SJCRH30 (cell line): ENCODE data around the gene P2RX2. TPM values are rescaled to one million over a fixed set of nuclear protein-coding genes. Genes with fewer than 3 reads are reported as not detected.
"Not testable (repeated sequence)": the region's sequence is repeated elsewhere in the genome, so short reads cannot be mapped to it uniquely, and the experiment has no call there.

Experiments
- DNase-seq, 2 experiments: peaks; one replicate each; pipeline ENCODE4 v3.0.0-alpha.2; 2015 to 2020
- H3K27ac ChIP-seq: fragments of 250-450 bp; sonication (Bioruptor Pico); 2 replicates; pipeline ENCODE4 v1.5.1; 2020; ENCODE audit warnings: mild to moderate bottlenecking, moderate library complexity
- H3K27me3 ChIP-seq: fragments of 250-450 bp; sonication (Bioruptor Pico); 2 replicates; pipeline ENCODE4 v1.5.1; 2020; ENCODE audit warnings: mild to moderate bottlenecking, moderate library complexity
- H3K36me3 ChIP-seq: fragments of 250-450 bp; sonication (Bioruptor Pico); 2 replicates; pipeline ENCODE4 v1.5.1; 2020; ENCODE audit warnings: mild to moderate bottlenecking, moderate library complexity
- H3K4me1 ChIP-seq: fragments of 250-450 bp; sonication (Bioruptor Pico); 2 replicates; pipeline ENCODE4 v1.5.1; 2020; ENCODE audit warnings: mild to moderate bottlenecking, moderate library complexity
- H3K4me3 ChIP-seq: fragments of 250-450 bp; sonication (Bioruptor Pico); 2 replicates; pipeline ENCODE4 v1.5.1; 2020; ENCODE audit warnings: mild to moderate bottlenecking, moderate library complexity
- H3K9me3 ChIP-seq: fragments of 250-450 bp; sonication (Bioruptor Pico); replicated peaks from 2 replicates; pipeline ENCODE4 v1.5.1; 2020; ENCODE audit warnings: mild to moderate bottlenecking, moderate library complexity
- total RNA-seq: library from RNA; depleted of rRNA; stranded (reverse); fragments of >200 nt; shearing (Covaris generic); gene quantifications from 2 replicates; pipeline ENCODE4 v1.2.3, GENCODE V29; 2014

The P2RX2 gene
- total RNA-seq, 1 experiment from 2014 or later: not detected

DNA sequence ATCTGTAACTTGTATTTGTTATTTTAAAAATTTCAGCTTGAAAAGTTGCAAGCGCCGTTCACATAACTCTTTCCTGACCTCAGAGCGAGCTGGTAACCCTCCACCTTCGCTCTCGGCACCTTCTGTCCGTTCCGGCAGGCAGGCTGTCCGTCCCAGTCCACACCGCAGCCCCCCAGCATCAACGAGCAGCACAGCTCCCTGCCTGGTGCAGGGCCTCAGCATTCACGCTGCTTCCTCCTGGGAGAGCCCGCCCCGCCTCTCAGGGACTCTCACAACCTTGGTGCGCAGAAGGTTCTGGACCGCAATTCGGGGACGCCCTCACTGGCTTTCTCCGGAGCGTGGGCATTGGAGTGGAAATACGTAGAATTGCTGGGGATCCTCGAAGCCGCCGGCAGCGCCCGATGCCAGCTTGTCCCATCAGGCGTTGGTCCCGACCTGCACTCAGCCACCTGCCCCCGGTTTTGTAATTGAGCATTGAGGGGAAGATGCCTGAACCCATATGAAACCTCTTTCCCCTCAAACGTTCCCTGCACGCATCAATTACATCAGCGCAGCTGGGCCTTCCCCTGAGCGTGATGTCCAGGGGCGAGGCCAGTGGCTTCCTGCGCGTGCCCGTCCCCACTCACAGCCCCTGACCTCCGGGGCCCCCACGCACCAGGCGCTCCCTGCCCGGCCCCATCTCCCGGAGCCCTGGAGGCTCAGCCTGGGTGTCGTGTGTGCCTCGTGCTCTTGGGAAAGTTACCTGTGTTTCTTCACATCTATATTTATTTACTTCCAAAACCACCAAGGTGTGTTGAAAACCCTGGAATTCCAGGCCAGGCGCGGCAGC lies 27.3 kb upstream of the P2RX2 start:
- H3K27me3 ChIP-seq: no peaks in the 10 kb centered on the region
- no peaks in the 10 kb centered on the region for H3K4me1 ChIP-seq
- no peak for DNase-seq
- H3K27ac ChIP-seq: no peak overlapping the region
- no peaks in the 10 kb centered on the region for H3K9me3 ChIP-seq
- H3K36me3 ChIP-seq: no peaks in the 10 kb centered on the region
- H3K4me3 ChIP-seq: no peak overlapping the region

DNA sequence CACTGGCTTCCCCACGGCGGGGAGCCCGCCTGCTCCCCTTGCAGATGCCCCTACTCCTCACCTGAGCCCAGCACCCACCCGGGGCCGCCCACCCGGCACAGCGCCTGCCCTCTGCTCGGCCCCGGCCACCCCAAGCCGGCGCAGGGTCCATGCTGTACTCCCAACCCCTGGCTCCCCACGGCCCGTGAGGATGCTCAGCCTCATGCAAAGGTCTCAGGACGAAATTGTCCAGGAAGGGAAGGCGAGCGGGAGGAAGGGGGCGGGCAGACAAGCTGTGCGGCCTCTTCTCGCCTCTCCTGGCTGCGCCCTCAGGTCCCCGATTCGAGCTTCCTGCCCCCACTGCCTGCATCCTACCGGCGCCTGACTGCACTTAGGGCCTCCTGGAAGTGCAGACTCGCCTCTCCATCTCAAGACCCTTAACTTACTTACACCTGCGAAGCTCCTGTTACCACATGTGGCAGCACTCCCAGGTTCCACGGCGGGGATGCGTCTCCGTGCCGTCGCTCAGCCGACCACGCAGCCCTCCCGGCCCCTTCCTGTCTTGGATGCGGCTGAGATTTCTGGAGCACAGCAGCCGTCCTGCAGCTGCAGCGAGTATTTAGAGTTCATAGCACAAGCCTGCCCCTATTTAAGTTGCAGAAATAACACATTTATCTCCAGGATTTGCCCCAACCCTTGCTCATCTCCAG lies 26.1 kb upstream of the P2RX2 start:
- Histone ChIP-seq H3K27me3 (no peaks in the 10 kb centered on the region), H3K27ac (no peak overlapping the region), H3K4me3 (no peak overlapping the region), H3K9me3 (no peaks in the 10 kb centered on the region), H3K36me3 (no peaks in the 10 kb centered on the region), H3K4me1 (0 out of 2 replicates have a peak, but pooled peaks cover 1% of the 10 kb centered on the region)
- DNase-seq: no peak

DNA sequence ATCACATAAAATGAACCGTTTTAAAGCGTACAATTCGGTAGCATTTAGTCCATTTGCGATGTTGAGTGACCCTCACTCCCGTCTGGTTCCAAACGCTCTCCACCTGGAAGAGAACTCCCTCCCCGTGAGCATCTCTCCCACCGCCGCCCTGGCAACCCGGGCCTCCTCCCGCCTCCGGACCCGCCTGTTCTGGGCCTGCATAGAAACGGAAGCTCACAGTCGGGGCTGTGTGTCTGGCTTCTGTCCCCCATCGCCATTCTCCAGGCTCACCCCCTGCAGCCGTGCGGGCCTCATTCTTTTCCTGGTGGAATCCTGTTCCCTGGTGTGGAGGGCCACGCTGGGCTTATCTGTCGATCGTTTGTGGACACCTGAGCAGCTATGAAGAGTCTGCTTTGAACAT lies 25.5 kb upstream of the P2RX2 start:
- no peak for DNase-seq
- no peaks in the 10 kb centered on the region for H3K9me3 ChIP-seq
- 0 out of 2 replicates have a peak, but pooled peaks cover 4% of the 10 kb centered on the region for H3K4me1 ChIP-seq
- no peak overlapping the region for H3K27ac ChIP-seq
- no peak overlapping the region for H3K4me3 ChIP-seq
- no peaks in the 10 kb centered on the region for H3K36me3 ChIP-seq
- H3K27me3 ChIP-seq: no peaks in the 10 kb centered on the region

DNA sequence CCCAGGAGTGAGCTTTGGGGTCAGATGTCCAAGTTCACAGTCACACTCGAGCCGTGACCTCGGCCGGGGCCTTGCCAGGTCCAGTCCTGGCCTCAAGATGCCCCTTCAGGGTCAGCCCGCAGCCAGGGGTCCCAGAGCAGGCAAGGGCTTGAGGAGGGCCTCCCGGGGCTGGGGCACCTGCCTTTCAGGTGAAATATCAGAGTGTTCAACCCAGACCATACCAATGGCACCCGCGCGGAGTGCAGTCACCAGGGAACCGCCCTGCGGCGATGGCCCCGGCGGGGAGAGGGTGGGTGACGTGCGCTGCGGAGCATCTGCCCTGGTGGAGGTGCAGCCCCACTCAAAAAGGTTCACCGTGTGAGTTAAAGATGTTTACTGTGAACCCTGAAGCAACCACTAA lies 25.1 kb upstream of the P2RX2 start:
- Histone ChIP-seq H3K27me3 (no peaks in the 10 kb centered on the region), H3K27ac (no peak overlapping the region), H3K4me3 (no peak overlapping the region), H3K9me3 (no peaks in the 10 kb centered on the region), H3K4me1 (0 out of 2 replicates have a peak, but pooled peaks cover 4% of the 10 kb centered on the region), H3K36me3 (no peaks in the 10 kb centered on the region)
- no peak for DNase-seq

DNA sequence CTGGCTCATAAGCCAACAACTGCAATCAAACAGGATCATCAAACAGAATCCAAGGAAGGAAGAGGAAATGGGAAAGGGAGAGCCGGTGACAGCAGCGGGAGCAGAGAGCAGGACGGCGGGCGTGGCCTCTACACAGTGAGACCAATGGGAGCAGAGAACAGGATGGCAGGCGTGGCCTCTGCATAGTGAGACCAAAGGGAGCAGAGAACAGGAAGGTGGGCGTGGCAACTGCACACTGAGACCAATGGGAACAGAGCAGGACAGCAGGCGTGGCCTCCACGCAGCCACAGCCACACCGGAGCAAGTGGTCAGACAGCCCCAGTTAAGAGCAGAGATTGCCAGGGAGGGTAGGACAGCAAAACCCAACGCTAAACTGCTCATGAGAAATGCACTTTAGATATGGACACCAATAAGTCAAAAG lies 24.6 kb upstream of the P2RX2 start:
- H3K4me1 ChIP-seq: 0 out of 2 replicates have a peak, but pooled peaks cover 4% of the 10 kb centered on the region
- peak; percentile 76 to 84 for DNase-seq
- no peaks in the 10 kb centered on the region for H3K36me3 ChIP-seq
- H3K4me3 ChIP-seq: no peak overlapping the region
- H3K27me3 ChIP-seq: no peaks in the 10 kb centered on the region
- H3K27ac ChIP-seq: no peak overlapping the region
- H3K9me3 ChIP-seq: no peaks in the 10 kb centered on the region

- no peak overlapping the region for H3K4me3 ChIP-seq
- DNase-seq: no peak
- H3K9me3 ChIP-seq: no peaks in the 10 kb centered on the region
- 0 out of 2 replicates have a peak, but pooled peaks cover 4% of the 10 kb centered on the region for H3K4me1 ChIP-seq
- H3K36me3 ChIP-seq: no peaks in the 10 kb centered on the region
- H3K27ac ChIP-seq: no peak overlapping the region
- no peaks in the 10 kb centered on the region for H3K27me3 ChIP-seq
Observed at GRCh38 chr12:132595183-132595582, 23.4 kb upstream of the P2RX2 start.

DNA sequence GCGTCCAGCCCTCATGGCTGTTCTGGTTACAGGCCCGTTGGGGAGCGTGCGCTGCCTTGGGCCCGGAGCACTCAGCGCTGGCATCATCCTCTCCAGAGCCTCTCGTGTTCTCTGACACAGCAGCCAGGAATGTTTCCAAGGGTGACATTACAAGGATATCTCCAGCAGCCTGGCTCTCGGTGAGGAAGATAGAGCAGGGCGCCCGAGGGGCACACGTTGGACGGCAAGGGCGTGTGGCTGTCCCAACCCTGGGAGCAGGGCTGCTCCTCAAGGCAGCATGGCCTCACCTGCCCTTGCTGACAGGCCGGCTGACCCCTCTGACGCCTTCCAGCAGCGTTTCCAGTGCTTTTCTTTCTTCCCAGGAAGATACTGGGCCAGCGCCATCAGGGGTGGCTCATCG lies 22.6 kb upstream of the P2RX2 start:
- H3K27ac ChIP-seq: no peak overlapping the region
- 0 out of 2 replicates have a peak, but pooled peaks cover 4% of the 10 kb centered on the region for H3K4me1 ChIP-seq
- no peaks in the 10 kb centered on the region for H3K36me3 ChIP-seq
- no peak for DNase-seq
- no peaks in the 10 kb centered on the region for H3K27me3 ChIP-seq
- H3K4me3 ChIP-seq: no peak overlapping the region
- H3K9me3 ChIP-seq: no peaks in the 10 kb centered on the region

- peak overlapping the region; percentile 63 for H3K4me3 ChIP-seq
- H3K27ac ChIP-seq: no peak overlapping the region
- no peaks in the 10 kb centered on the region for H3K9me3 ChIP-seq
- no peaks in the 10 kb centered on the region for H3K36me3 ChIP-seq
- peak; percentile 59 to 68 for DNase-seq
- H3K4me1 ChIP-seq: 0 out of 2 replicates have a peak, but pooled peaks cover 4% of the 10 kb centered on the region
- no peaks in the 10 kb centered on the region for H3K27me3 ChIP-seq
Observed at GRCh38 chr12:132597333-132598316, 21.0 kb upstream of the P2RX2 start.

- H3K4me1 ChIP-seq, DNase-seq, H3K27me3 ChIP-seq: not testable (repeated sequence)
Observed at GRCh38 chr12:132599502-132599901, 19.1 kb upstream of the P2RX2 start.

GRCh38 chr12:132600048-132601032 lies 18.2 kb upstream of the P2RX2 start:
- no peaks in the 10 kb centered on the region for H3K36me3 ChIP-seq
- H3K27me3 ChIP-seq: no peaks in the 10 kb centered on the region
- 0 out of 2 replicates have a peak, but pooled peaks cover 4% of the 10 kb centered on the region for H3K4me1 ChIP-seq
- H3K9me3 ChIP-seq: no peaks in the 10 kb centered on the region
- no peak overlapping the region for H3K27ac ChIP-seq
- DNase-seq: peak in 1 of 2 experiments; percentile 31
- H3K4me3 ChIP-seq: no peak overlapping the region

More at GRCh38 chr12:132599502-132599901, 19.1 kb upstream of the P2RX2 start:
- not testable (repeated sequence) for H3K9me3 ChIP-seq, H3K36me3 ChIP-seq, H3K27ac ChIP-seq, H3K4me3 ChIP-seq

DNA sequence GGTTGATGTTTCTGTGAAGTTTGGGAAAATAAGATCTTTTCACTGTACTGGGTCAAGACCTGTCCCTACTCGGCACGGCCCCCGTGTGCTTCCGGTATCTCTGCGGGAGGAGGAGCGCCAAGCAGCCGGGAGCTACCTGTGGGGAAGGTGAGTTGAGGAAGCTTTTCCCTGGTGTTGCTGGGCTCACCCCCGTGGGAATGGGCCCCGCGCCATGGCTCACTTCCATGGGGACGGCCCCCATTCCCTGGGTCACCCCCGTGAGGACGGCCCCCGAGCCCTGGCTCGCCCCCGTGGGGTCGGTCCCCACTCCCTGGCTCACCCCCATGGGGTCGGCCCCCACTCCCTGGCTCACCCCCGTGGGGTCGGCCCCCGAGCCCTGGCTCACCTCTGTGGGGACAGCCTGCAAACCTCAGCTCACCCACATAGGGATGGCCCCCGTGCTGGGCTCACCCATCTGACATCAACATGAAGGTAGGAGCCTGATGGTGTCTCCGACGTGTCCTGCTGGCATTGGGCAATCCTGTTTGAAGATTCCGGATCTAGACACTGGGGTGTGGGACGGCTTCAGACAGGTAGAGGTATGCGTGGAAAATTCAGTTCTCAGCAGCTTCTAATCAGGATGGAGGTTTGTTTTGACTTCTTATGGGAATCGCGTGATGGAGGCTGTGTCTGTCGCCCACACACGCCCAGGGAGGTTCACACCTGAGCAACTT lies 17.2 kb upstream of the P2RX2 start:
- H3K27ac ChIP-seq: no peak overlapping the region
- H3K27me3 ChIP-seq: no peaks in the 10 kb centered on the region
- no peaks in the 10 kb centered on the region for H3K36me3 ChIP-seq
- no peak overlapping the region for H3K4me3 ChIP-seq
- no peak for DNase-seq
- H3K4me1 ChIP-seq: 0 out of 2 replicates have a peak, but pooled peaks cover 4% of the 10 kb centered on the region
- no peaks in the 10 kb centered on the region for H3K9me3 ChIP-seq

GRCh38 chr12:132602572-132603239 lies 15.9 kb upstream of the P2RX2 start:
- Histone ChIP-seq H3K36me3 (no peaks in the 10 kb centered on the region), H3K4me1 (no peaks in the 10 kb centered on the region), H3K27ac (no peak overlapping the region), H3K4me3 (no peak overlapping the region), H3K27me3 (no peaks in the 10 kb centered on the region), H3K9me3 (no peaks in the 10 kb centered on the region)
- no peak for DNase-seq
